Body of pancreas (tissue), 4 donors: Measurements from ENCODE around the gene RFWD3.

Experiments used
- POLR2A ChIP-seq, 3 donors: fragments of 450-650 bp; IDR thresholded peaks; one replicate each; pipeline ENCODE4 v1.6.1; 2016; ENCODE audit warnings: antibody characterized with exemption in 3 of 3, mild to moderate bottlenecking in 2 of 3
- TF ChIP-seq, protein P1 (sequence below), 7 experiments: fragments of 450-650 bp in 4 of 7; fragments of 200-600 bp in 3 of 7; sonication (generic) in 3 of 7; IDR thresholded peaks; one replicate each; pipeline ENCODE4 v1.5.1; 2016 to 2019; ENCODE audit warnings: antibody characterized with exemption in 7 of 7

GRCh38 chr16:74578838-74579237 lies 87.8 kb downstream of the RFWD3 start:
- TF ChIP-seq, protein P1, sequence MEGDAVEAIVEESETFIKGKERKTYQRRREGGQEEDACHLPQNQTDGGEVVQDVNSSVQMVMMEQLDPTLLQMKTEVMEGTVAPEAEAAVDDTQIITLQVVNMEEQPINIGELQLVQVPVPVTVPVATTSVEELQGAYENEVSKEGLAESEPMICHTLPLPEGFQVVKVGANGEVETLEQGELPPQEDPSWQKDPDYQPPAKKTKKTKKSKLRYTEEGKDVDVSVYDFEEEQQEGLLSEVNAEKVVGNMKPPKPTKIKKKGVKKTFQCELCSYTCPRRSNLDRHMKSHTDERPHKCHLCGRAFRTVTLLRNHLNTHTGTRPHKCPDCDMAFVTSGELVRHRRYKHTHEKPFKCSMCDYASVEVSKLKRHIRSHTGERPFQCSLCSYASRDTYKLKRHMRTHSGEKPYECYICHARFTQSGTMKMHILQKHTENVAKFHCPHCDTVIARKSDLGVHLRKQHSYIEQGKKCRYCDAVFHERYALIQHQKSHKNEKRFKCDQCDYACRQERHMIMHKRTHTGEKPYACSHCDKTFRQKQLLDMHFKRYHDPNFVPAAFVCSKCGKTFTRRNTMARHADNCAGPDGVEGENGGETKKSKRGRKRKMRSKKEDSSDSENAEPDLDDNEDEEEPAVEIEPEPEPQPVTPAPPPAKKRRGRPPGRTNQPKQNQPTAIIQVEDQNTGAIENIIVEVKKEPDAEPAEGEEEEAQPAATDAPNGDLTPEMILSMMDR (IDR thresholded peaks at IDR 0.05), result no peak
- no peak for TF ChIP-seq POLR2A (IDR thresholded peaks at IDR 0.05)
